Dermis blood vessel endothelial cell (primary cell): ENCODE data around the gene UMOD. TPM values are rescaled to one million over a fixed set of nuclear protein-coding genes. Genes with fewer than 3 reads are reported as not detected.

Experiments used
- DNase-seq: peaks from one replicate; pipeline ENCODE4 v3.0.0; 2010
- total RNA-seq: library from RNA; depleted of rRNA; stranded (reverse); fragments of >200 nt; gene quantifications from 2 replicates; pipeline ENCODE4 v1.2.3, GENCODE V29; 2014

UMOD gene
- total RNA-seq = not detected in 2 replicates

- DNase-seq = no peak
Observed at GRCh38 chr16:20352615-20353014, at the start of gene UMOD. Gene UMOD (minus strand): TSS chr16:20352715. CDS start chr16:20350737, 1,978 bp downstream.

DNA sequence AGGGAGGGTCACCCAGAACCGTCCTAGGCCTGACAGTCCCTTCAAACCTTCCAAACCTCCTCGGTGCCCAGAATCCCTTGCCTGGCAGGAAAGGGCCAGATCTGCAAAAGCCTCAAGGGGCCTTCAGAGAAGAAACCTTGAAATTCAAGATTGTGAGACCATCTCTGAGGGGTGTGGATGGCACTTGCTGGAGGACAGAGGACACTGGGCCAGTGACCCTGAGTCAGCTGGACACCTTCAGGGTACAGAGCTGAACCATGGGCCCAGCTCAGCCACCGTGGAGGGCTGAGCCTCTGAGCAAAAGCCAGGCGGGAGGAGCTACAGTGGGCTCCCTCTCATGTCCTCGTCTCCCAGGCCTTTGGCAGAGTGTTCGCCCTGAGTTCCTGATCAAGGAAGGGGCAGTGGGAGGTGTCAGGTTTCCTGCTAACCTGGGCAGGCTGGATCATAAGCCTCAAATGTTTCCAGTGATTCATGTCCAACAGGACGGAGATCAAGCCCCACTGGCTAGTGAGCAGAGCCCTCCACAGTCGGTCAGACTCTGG is 49.0 kb upstream of the UMOD start:
- DNase-seq = no peak

DNA sequence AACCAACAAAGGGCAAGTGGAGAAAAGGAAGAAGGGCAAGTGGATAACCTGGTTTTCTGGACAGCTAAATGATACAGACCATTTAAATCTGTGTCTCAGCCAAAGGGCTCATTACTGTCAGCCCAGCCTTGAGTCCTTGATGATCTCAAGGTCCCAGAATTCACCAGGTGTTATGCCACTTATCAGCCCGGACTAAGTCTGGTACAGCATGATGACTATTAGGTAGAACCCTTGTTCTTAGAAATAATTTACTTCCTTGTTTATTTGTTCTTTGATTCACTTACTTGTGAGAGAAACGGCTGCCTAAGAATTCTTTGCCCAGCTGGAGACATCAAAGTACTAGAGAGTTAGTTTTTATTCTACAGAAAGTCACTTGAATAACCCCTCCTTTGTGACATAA is 48.6 kb upstream of the UMOD start:
- DNase-seq = no peak

GRCh38 chr16:20399185-20399584 is 46.7 kb upstream of the UMOD start:
- DNase-seq = no peak

DNA sequence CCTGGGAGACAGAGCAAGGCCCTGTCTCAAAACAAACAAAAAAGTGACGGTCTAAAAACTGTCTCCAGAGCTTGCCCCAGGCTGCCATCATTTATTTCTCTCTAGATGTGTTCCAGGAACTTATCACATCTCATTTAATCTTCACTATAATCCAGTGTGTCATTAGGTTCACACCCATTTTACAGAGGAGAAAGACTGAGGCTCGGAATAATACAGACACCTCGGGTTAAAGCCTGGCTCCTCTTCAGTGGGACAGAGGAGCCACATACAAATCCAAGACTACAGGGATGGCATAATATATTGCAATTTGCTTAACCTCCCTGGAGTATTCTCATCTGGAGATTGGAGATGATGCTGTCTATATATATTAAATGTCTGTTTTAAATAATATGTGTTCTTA is 46.1 kb upstream of the UMOD start:
- no peak for DNase-seq

GRCh38 chr16:20397468-20398074 is 45.1 kb upstream of the UMOD start:
- no peak for DNase-seq

DNA sequence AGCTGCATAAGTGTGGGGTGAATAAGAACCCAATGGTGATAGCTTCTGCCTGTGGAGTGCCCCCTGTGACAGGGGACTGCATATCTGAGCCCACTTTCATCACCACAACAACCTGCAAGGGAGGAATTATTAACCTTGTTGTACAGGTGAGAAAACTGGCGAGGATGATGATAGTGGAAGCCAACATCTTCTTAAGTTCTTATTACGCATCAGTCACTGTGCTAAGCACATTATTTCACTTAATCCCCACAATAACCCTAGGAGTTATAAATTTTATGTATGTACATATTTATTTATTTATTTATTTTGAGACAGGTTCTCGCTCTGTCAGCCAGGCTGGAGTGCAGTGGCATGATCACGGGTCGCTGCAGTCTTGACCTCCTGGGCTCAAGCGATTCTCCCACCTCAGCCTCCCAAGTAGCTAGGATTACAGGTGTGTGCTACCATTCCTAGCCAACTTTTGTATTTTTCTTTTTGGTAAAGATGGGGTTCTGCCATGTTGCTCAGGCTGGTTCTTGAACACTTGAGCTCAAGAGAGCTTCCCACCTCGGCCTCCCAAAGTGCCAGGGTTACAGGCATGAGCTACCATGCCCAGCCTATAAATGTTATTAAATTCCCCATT is 44.4 kb upstream of the UMOD start:
- no peak for DNase-seq

DNA sequence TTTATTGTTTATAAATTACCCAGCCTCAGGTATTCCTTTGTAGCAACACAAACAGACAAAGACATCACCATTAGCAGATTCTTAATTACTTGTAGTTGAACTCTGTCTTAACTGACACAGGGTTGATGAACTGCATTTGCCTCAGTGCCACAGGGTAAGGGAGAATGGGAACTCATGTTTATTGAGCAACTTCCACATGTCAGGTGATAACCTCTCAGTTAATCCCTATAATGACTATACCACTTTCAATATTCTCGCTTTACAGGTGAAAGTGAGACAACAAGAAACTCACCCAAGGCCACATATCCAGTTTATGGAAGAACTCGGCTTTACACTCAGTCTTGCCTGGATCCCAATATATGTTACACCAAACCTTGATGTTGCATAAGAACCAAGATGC is 43.4 kb upstream of the UMOD start:
- no peak for DNase-seq

DNA sequence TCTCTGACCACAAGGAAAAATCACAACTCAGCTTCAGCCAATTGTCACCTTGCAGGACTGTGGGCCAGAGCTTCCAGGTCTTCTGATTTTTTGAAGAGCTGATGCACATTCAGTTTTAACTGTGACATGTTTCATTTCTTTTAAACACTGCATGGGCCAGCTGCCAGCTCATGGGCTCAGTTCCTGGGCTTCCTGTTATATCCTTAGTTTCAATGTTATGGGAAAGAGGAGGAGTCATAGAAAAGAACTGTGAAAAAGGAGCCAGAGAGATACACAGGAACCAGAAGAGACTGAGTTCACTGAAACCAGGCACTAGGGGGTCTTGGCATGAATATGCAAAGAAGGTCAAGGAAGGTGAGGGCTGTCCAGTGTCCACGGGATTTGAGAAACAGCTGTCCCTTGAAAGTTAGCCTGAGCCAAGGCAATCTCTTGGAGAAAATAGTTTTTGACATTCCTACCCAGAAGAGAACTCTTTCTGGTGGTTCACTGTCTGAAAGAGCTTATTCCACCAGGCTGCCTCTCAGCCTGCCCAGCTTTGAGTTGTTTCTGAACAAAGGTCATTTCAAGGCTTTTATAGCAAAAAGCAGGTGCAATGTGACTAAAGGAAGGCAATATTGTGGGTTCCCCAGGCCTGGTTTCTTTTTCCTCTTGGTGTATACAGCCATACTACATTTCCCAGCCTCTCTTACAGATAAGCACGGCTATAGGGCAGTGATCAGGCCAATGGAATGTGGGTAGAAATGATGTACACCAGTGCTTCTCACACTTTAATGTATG is 41.5 kb upstream of the UMOD start:
- no peak for DNase-seq

DNA sequence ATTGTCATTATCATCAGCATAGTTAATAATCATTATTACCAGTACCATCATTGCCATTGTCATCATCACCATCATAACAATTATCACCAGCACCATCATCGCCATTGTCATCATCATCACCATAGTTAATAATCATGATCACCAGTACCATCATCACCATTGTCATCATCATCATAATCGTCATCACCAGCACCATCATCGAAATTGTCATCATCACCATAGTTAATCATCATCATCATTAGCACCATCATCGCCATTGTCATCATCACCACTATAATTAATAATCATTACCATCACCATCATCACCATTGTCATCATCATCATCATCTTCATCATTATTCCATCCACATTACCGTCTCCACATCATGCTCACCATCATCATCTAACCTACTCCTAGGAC is 38.5 kb upstream of the UMOD start:
- DNase-seq = no peak

- no peak for DNase-seq
Observed at GRCh38 chr16:20388854-20389253, 36.3 kb upstream of the UMOD start.

- no peak for DNase-seq
Observed at GRCh38 chr16:20387978-20388377, 35.5 kb upstream of the UMOD start.

- DNase-seq = peak; percentile 74
Observed at GRCh38 chr16:20385844-20386832, 33.6 kb upstream of the UMOD start.

DNA sequence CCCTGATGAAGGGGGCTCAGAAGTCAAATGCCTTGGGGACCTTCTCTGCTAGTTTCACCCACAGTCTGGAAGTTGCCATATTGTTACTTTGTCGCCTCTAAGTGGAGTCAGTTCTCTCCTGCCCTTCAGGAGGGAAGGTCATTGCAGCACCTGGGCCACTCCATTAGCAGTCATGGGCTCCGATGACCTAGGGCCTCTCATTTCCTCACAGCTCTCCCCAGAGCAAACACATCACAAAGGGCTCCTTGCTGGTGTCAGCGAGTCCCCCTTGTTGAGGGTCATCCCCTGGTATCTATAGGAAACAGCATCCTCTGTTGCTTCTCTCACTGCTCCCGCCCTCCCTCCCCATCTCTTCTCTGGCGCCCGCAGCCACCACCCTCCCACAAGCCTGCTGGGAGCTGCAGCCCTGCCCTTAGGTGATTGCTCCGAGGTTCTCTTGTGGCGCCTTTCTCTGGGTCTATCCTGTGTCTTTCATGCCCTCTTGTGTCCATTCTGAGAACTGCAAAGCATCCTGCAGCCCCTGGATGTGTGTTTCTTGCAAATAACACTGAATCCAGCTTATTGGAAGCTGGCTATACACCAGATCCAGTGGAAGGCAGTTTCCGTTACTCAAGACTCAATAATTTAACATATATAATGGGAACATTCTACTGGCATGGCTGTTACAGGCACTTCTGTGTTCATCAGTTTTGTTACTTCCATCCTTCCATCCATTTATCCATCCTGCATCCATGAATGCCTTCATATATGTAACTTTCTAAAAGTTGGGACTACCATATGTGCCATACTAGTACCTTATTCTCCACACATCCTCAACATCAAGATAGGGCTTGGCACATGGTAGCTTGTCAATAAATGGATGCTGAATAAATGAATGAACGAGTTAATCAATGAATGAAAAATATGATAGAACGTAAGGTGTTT is 30.9 kb upstream of the UMOD start:
- DNase-seq = peak; percentile 82

DNA sequence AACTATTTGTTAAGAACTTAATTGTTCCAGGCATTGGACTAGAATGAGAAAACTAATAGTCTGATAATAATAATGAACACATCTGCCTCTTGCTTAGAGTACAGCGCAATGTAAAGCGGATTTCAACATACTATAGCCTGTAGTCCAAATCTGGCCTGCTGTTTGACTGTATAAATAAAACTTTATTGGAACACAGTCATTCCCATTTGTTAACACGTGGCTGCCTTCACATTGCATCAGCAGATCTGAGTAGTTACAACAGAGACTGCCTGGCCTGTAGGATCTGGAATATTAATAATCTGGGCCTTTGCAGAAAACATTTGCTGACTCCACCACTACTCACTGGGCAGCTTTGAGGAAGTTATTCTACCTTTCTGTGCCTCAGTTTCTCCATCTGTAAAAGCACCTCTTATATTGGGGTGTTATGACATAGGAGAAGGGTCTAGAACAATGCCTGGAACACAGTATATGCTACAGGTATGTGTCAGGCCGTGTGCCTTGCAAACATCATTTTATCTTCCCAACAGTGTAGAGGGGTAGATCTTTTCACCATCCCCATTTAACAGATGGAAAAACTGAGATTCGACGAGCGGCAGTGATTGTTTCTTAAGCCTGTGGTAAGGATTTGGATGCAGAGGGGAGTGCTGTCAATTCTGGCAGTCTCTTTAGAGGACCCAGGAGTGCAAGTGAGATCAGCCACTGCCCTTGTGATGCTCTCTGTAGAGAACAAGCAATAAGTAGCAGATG is 29.9 kb upstream of the UMOD start:
- no peak for DNase-seq

- DNase-seq = no peak
Observed at GRCh38 chr16:20380782-20381181, 28.3 kb upstream of the UMOD start.

DNA sequence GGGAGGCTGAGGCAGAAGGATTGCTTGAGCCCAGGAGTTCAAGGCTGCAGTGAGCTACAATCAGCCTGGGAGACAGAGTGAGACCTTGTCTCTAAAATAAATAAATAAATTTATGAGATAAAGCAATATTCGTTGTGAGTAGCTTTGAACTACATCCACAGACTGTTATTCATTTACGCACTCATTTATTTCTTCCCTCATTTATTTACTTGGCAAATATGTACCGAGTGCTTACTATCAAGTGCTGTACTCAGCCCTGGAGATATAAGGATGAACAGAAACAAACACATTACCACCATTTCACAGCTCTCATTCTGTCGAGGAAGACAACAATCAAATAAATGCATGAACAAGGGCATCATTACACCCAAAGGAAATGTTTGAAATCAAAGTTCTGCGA is 24.7 kb upstream of the UMOD start:
- no peak for DNase-seq

DNA sequence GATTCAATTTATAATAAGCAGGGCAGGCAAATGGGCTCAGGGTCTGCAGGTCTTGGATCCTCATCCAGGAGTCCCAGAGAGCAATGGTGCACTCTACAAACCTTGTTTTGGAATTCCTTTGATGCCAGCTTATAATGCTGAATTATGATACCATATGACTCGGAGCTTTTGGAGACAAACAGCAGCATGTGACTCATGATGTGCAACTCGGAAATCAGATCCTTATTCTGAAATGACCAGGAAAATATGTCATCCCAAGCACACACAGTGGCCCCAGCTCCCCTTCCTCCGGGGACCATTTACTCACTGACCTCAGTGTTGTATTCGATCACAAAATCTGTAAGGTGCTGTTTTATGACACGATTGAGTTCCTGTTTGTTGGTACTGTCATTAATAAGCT is 20.2 kb upstream of the UMOD start:
- DNase-seq = no peak

DNA sequence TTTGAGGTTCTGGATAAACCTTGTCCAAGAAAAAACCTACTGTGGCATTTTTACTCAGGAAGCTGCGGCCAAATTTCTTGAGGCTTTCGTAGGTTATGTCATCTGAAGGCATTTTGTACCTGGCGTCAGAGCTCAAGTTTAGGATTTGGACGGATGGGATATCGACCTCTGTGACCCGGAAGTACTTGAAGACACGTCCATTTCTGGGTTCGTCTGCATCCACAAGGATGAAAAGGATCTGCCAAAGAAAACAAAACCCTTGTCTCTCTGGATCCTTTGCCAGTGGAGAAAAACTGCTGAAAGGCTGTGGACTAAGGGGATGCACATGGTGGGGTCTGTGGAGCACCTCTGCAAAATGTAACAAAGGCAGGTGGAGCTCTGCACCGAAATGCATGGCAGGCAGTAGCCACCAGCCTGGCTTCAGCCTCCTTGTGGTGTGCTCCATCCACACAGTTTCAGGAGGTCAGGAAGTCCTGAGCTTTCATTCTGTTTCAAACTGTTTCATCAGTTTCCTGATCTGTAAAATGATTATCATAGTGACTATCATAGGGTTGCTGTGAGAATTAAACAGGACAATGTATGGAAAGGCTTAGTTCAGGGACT is 17.0 kb upstream of the UMOD start:
- no peak for DNase-seq

DNA sequence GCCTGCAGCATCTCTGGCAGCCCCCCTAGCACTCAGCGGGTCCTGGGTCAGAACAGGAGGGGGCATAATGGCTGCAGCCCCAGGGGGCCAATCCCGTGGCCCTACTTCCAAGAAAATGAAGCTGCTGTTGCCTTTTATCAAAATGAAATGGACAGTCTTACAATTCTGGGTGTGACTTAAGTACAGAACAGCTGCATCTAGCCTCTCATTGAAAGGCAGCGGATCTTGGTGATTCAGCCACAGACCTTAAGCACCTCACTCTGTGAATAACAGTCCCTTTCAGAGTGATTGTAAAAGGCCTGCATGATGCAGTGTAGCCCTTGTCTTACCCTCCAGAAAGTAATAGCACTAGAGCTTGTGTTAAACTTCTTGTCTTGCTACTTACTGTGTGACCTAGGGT is 11.5 kb upstream of the UMOD start:
- DNase-seq = no peak
